Measurements from ENCODE around the gene CH25H.
"Not testable (repeated sequence)": the region's sequence is repeated elsewhere in the genome, so short reads cannot be mapped to it uniquely, and the experiment has no call there.

The CH25H gene, protein sequence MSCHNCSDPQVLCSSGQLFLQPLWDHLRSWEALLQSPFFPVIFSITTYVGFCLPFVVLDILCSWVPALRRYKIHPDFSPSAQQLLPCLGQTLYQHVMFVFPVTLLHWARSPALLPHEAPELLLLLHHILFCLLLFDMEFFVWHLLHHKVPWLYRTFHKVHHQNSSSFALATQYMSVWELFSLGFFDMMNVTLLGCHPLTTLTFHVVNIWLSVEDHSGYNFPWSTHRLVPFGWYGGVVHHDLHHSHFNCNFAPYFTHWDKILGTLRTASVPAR

DNA sequence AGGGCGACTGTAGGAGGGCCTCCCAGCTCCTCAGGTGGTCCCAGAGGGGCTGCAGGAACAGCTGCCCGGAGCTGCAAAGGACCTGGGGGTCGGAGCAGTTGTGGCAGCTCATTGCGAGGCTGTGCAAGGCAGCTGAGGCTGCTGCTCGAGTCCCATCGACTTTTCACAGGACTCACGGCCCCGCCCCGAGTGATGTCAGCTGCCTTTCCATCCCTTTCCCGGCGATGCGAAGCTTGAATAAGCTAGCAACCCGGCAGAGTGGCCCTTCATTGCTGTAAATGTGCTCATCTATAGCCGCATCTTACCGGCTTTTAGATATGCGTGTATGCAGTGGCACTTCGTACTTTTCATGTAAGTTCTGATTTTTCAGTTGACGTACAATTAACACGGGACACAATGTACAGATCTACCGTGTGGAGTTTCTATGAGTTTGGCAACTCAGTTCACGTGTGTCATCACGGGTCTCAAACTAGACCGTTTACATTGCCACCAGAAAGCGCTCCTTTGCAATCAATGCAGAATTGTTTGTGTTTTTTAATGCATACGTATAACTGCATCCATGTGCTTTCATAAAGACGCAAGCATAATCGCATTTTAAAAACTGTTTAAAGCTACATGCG lies at the start of gene CH25H:
Gene CH25H, minus strand, starts transcription at position 137 of the 620 bp plus-strand sequence. Its CDS starts 25 bp downstream, at position 112.
- peak in 1 of 2 experiments; percentile 21 for DNase-seq

DNA sequence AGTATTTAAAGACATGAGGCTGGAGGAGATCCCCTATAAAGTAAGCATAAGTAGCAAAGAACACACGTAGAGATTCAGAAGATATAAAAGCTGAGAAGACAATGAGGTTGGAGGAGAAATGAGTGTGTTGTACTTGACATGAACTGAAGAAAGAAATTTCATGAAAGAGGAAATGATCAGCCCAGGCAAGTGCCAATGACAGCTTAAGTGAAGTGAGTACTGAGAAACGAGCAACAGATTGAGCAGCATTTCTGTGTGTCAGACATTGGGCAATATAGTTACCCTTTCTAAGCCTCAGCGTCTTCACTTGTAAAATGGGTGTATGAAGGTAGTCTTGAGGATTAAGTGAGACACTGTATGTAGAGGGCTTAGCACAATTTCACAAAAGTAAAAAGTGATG lies 49.2 kb upstream of the CH25H start:
- no peak for DNase-seq

DNA sequence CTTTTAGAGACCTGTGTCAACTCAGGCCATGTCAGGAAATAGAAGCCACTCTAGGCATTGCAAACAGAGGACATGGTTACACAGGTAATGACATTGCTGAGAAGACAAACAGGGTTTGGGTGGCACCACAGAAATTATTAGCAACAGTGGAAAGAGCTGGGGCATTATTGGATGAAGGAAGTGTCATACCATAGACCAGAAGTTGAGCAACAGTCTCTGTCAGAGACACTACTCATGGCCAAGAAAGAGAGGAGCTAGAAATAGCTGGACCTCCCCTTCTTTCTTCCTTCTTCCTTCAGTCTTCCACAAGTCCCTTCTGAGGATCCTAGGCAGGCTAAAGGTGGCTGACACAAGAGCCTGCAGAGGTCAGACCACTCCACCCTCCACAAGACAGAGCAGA lies 48.7 kb upstream of the CH25H start:
- DNase-seq, result no peak

DNA sequence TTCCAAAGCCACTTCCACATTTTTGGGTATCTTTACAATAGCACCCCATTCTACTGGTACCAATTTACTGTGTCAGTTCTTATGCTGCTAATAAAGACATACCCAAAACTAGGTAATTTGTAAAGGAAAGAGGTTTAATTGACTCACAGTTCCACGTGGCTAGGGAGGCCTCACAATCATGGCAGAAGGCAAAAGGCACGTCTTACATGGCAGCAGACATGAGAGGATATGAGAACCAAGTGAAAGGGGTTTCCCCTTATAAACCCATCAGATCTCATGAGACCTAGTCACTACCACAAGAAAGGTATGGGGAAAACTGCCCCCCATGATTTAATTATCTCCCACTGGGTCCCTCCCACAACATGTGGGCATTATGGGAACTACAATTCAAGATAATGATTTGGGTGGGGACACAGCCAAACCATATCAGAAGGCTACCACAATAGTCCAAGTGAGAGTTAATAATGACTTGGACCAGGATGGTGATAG lies 48.0 kb upstream of the CH25H start:
- DNase-seq, result not testable (repeated sequence)

DNA sequence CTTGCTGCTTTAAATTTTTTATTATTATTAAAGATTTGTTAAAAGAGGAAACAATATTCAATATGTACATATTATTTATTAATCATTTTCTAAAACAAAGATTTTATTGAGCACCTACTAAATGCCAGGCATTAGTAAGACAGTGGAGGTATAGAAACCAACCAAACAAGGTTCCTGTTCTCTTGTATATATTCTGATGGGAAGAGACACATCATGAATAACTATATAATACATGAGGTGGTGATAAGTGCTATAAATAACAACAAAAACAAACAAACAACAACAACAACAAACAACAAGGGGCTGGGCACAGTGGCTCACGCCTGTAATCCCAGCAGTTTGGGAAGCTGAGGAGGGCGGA lies 45.1 kb upstream of the CH25H start:
- DNase-seq, result no peak

DNA sequence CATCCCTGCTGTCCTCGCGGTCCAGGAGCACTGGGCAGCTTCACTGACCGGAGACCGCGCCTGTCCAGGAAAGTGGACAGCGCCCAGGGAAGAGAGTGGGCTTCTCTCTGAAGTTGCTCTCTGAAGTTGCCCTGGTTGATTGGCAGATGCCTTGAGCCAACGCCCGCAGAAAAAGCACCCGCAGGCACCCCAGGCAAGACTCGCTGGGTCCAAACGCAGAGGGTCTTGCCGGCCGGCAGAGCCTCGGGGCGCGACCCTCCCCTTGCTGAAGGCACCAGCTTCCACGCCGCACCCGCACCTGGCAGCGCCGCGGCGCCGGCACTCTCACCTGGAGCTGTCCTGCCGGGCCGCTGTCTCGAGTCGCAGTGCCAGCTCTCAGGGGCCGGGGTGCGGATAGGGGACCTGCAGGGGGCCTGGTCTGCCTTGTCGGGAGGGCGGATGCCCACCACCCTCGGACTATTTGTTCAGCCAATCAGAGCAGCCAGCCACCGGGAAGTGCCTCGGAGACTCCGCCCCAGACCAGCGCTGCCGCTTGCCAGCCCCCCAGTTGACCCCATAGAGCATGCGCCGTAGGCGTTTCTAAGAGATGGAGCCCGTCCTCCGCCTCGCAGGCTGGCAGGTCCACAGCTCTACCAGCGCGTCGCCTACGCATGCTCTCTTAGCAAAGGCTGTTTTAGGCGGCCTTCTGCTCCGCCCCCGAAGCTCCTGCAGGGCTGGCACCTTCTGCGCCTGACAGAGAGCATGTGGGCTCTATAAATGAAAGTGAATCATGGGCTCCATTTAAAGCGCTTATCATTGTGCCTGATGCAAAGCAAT lies 44.5 kb upstream of the CH25H start, which contains the start of gene LIPA:
Gene LIPA, minus strand, starts transcription at position 367 of the 816 bp plus-strand sequence. CDS start 4,127 bp downstream, outside the sequence.
- DNase-seq, result peak; percentile 26 to 76

DNA sequence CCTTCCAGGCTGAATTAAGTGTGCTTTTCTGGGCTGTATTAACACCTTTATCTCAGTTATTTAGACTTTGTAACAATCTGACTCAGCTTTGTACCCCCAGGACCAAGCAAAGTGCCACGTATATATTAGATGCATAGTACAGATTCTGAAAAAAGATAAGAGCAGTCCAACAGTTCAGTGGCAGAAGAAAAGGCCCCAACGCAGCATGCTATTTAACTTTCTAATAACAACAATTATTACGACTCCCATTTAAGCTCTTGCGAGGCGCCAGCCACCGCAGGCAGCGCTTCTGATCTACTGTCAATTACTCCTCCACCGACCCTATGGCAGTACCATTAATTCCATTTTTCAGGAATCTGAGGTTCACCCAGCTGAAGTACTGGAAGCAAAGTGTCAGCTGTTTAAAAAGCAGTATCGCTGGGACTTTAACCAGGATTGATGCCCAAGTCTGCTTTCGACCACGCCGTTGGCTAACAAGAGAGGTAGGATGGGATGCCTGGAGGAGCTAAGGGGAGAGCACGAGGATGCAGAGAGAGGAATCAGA lies 43.8 kb upstream of the CH25H start:
- DNase-seq, result no peak

DNA sequence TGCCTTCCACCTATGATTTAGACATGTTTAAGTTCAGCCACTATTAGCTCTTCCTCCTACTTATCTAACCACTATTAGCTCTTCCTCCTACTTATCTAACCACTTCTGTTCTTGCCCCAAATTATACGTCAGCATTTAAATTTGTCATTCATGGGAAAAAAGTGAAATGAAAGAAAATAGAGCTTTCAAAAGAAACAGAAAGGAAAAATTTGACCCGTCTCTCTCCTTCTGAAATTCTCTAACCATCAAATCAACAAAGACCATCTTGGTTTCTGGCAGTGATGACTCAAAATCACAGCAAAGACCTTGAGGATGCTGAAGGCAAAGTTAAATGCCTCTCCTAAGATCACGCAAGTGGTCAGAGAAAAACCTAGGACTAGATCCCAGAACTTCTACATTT lies 41.9 kb upstream of the CH25H start:
- DNase-seq, result no peak

DNA sequence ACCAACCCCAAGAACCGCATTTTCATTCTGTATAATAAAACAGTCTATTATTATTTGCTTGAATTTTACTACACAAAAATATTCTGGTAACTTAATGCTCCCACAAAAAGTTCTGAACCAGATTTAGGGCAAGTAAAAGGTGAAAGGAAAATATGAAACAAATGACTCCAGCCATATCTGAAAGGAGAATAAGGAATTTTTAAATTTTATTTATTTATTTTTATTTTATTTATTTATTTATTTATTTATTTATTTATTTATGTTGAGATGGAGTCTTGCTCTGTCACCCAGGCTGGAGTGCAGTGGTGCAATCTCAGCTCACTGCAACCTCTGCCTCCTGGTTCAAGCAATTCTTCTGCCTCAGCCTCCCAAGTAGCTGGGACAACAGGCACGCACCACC lies 40.5 kb upstream of the CH25H start:
- not testable (repeated sequence) for DNase-seq

DNA sequence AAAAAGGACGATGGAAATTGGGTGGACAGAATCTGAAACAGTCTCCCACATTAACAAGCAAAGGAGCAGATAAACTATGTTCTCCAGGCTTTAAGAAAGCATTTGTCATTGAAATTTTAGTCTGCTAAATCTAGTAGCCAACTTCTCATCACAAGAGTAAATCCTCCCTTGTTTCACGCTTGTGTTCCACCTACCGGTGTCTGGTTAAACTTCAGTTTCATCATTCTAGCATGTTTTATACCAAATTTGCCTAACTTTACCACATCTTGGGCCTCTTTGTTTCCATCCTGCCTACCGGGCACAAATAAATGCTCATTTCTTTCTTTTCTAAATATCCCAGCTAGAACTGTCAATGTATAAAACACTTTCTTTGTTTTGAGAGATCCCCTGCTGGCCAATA lies 38.7 kb upstream of the CH25H start:
- no peak for DNase-seq

DNA sequence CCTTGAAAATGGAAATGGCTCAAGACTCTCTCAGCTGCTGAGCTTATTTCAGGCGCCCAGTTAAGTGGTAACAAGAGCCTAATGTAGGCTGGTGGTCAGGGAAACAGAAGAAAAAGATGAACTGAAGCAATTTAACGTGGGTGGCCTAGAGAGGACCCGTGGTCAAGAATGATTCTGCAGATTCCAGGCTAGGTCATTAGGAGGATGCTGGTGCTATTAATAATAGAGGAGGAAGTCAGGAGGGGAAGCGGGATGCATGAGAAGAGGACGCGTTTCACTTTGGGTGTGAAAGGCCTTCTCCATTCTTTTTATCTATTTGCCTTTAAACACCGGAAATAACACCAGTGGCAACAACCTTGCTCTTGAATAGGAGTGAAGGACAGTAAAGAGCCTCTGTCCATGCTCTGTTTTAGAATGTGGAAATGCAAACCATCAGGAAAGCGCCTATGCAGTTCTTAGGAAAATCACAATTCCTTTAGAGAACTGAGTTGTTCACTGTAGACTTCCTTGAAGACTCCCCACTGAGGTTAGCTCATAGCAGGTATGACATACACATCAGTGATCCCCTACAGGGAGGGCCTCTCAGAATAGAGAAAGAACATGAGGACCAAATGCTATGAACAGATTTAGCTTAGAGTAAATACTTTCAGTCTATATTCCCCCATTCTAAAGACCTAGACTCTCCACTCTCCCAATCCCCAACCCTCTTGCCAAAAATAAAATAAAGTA lies 35.9 kb upstream of the CH25H start:
- DNase-seq, result no peak

DNA sequence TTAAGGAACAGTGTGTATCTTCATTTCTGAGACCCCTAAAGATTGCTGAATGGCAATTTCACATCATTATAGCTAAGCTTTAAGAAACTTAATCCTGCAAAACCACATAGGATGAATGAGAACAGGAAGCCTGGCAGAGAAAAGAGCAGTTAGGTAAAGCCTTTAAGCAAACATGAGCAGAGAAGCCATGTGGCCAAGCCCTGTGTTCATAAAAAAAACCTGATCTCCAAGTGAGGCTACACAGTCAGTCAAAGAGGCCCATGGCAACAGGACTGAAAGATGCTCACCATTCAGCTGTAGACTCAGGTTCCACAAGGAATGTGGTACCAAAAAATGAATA lies 35.2 kb upstream of the CH25H start:
- no peak for DNase-seq

DNA sequence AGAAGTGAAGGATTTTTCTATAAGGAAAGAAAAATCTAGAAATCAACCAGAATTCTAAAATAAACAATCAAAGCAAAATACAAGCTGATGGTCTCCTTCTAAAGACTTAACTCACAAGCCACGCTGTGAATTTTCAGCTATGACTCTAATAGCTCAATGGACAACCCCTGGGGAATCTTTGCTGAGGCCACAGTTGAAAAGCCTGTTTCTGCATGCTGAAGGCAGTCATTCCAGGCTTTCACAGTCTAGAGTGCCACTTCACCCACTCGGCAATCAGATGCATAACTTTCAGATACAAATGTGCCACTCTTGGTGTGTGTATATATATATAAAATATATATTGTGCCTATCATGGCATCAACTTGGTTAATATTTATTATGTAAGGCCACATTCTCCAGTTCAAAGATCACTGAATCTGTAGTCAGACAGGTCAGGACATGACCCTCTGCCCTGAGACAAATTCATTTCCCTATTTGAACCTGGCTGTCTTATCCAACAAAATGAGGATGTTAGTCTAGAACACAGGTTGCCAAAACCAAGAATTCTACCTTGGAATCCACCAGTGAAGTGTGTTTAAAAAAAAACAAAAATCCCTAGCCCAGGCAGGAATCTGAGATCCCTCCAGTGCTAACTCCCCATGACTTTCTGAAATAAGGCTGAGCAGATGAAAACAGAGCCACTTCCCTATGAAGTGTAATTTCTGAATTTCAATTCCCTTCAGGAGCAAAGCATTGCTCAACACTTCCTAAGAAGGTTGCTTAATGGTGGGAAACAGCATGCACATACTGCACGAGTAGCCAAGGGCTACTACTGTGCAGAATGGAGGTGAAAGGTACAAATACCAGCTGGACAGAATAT lies 34.6 kb upstream of the CH25H start:
- DNase-seq, result no peak

DNA sequence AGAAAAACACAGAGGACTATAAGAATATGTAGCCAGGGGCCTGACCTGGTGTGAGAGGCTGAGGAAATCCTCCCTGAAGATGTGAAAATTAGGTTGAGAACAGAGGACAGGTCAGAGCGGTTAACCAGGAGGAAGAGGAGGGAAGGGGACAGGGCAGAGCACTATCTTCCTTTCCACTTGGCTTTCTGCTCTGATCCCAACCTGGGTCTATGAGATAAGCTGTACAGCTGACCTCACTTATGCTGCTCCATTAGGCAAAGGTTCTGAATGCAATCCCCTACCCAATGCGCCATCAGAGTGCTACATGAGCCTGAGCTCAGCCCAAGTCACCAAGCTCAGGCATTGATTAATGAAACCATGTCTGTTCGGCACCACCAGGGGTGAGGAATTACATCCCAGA lies 33.9 kb upstream of the CH25H start:
- DNase-seq, result no peak

DNA sequence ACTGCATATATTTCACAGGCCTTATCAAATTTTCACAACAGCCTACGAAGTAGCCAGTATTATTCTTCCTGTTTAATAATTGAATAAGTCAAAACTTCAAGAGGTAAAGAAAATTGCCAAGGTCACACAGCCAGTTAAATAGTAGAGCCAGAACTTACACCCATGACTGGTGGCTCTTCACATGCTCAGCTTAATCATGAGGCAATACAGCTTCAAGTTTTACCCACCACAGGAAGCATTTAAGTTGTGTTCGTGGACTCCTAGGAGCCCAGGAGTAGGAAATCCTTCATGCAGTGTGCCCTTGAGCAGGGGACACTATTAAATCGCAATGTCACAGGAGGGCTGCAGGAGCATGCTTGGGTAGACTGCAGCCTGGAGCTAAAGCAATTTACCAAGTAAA lies 33.4 kb upstream of the CH25H start:
- DNase-seq, result no peak

DNA sequence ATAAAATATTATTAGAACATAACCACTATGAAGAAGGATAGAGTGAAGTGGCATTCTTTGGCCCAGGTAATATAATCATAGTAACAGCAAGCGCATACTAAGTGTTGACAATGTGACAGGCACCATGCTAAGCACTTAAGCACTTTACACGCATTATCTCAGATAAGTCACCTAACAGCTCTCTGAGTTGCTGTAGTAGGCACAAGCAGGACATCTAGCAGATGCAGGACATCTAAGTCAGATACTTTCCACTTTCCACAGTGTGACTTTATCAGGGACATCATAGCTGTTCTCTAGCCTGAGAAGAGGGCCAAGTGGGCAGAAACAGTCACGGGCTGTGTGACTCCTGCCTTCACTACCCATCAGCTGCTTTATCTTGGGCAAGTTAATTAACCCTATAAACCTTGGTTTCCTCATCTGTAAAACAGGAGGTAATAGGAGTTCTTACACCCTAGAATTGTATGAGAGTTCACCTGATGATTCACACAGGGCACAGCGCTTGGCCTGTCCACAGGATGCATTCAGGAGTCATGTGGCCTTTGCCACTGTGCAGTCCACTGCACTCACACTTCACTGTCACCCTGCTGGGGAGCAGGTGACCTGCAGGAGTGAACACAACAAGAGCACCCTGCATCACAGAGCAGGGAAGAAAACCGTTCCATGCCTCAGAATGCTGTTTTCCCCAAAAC lies 32.0 kb upstream of the CH25H start:
- no peak for DNase-seq

DNA sequence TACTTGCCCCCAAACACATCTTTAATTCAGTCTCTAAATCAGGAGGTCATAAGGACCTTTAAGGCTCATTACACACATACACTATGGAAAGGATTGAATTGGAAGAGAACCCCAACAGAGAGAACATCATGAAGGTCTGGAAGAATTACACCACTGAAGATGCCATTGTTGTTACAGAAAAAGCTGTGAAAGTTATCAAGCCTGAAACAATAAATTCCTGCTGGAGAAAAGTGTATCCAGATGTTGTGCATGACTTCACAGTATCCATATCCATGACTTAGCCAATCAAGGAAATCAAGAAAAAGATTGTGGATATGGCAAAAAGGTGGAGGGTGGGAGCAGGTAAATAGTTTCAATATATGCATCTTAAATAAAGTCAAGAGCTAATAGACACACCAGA lies 30.7 kb upstream of the CH25H start:
- no peak for DNase-seq

DNA sequence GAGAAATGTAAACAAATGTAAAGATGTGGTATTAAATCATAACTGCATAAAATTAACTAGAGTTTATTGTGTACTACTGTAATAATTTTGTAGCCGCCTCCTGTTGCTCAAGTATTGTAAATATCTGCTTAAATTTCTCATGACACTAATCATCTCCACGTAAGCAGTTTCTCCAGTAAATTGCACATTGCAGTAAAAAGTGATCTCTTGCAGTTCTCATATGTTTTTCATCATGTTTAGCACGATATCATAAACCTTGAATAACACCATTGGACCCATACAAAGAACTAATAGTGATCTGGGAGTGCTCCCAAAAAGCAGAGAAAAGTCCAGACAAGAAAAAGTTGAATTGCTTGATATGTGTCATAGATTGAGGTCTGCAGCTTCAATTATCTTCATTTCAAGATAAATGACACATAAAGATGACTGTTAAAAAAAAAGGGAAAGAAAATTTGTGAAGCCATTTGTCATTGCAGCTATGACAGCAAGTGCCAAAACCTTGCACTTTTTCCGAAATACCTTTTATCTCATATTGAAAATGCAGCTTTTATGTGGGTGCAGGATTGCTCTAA lies 29.2 kb upstream of the CH25H start:
- DNase-seq, result no peak

DNA sequence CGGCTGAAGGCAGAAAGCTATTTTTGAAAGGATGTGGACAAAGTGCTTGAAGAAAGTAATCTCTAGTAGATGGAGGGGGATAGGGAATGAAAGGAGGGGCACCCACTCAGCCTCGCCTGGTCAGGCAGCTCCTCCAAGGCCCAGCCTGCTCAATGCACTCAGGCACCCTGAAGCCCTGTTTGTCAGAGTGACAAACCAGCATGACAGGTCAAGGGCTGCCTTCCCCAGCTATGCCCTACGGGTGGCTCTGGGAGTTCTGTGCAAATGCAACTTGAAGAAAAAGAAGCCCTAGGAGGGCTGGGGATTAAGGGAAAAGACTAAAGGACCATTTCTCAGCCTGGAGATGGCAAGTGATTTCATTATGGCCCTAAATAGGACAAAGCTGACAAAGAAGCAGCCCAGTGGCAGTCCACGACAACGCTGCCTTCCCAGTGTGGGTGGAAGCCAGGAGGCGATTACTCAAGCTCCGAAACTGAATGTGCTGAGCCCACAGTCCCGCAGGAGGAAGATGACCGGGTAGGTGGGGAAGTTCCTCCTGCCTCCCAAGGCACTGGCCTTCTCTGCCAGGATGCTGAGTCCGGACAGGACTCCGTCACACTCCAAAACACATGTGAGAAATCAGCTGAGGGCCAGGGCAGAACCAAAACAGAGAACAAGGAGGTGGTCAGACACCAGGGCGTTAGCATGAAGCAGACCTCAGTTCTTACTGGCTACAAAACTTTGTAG lies 28.1 kb upstream of the CH25H start:
- DNase-seq, result no peak

DNA sequence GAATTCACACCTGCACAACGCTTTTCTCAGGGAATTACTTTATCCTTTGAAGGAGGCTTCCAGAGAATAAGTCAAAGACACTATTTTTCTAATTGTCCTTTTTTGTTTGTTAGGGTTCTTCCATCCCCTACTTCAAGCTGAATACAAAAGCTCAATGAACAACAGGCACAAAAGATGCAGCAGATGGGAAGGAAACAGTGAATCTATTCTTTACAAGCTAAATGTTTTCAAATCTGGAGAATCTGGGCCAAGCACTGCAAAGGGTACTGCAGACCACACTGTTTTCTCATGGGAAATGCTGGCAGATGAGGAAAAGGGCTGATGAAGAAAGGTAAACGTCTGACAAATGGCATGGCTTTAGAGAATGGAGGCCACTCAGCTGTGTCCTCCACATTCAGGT lies 25.9 kb upstream of the CH25H start:
- no peak for DNase-seq
